HG03095 (cell line): ENCODE data around the gene GPR42.

ENCODE experiments used
- ATAC-seq: cut with Tn5 transposase; IDR thresholded peaks from one replicate; pipeline ENCODE4 v1.9.1; 2021; ENCODE audit warnings: moderate library complexity; ENCODE audit not compliant: unreplicated experiment

The GPR42 gene

DNA sequence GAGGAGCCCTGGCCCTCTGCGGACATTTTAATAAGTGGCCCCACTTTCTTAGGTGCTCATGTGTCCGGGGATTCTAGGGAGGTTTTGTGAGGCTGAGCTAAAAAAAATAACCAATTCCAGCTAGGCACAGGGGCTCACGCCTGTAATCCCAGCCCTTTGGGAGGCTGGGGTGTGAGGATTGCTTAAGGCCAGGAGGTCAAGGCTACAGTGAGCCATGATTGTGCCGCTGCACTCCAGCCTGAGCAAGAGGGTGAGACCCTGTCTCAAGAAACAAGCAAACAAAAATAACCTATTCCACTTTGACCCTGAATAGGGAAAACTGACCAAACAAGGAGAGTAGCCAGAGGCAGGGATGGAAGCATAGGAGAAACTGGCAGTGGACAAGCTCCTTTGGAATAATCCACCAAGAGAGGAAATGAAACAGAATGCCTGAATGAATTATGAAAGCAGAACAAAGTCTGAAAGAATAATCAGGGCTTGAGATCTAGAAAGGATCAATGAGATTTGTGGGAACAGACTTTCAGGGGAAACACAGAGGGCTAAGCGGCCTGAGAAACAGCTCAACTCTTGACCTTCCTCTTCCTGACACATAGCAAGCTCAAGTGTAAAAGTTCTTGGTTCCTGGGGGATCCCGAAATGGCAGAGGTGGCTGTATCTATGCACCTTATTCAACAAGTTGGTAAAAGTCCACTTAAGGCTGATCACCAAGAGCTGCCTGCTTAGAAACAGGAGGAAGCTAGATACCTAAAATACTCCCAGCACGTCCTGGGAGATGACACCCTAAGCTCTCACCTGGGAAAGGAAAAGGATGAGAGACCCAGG lies 47.1 kb downstream of the GPR42 start:
- no peak for ATAC-seq

GRCh38 chr19:35419046-35419445 lies 48.2 kb downstream of the GPR42 start:
- no peak for ATAC-seq

DNA sequence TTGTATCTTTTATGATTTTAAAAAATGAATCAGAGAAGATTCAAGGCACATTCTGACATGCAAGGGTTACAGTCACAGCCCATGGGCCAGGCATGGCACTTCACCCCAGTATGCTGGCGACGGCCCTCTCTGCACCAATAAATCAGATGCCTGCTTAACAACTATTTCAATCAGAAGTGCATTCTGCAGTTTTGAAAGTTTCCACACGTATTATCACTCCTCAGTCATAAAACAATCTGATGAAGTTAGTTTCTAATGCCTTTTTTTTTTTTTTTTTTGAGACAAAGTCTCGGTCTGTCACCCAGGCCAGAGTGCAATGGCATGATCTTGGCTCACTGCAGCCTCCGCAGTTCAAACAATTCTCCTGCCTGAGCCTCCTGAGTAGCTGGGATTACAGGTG lies 48.9 kb downstream of the GPR42 start:
- no peak for ATAC-seq

- no peak for ATAC-seq
These were observed 50.5 kb downstream of the GPR42 start for GRCh38 chr19:35421362-35421761.
